Measurements from ENCODE around the gene CDC37L1.
"Not testable (repeated sequence)": the region's sequence is repeated elsewhere in the genome, so short reads cannot be mapped to it uniquely, and the experiment has no call there.

CDC37L1 gene

DNA sequence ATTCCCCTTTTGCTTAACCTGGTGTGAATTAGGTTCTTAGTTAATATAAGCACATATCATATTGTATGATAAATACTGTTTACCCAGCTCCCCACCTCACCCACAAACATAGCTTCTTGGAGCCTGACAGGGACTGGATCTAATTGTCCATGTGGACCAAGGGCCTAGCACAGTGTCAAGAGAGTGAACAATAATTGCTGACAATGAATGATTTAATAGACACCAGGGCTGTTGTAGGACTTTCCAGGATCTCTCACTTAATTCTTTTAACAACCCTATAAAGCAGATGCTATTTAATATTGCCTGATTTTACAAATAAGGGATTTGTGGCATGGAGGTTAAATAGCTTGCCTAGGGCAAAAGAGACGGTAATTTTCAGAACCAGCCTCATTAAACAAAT, 36.8 kb downstream of the CDC37L1 start:
- DNase-seq: no peak

DNA sequence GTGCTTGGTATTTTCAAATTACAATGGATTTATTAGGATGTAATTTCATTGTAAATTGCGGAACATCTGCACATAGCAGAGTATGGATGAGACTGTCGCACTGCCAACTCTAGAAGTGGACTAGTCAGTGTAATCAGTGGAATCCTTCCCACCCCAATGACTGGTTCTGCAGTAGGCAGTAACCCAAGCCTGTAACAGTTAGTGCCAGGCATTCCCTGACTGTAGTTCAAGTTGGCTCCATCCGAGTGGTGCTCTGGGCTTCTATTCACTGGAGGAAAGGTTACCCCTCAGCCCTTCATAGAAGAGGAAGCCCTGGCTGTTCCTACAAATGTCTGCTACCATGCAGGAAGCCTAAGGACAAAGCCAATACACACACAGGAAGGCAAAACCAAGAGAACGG, 38.4 kb downstream of the CDC37L1 start:
- DNase-seq: no peak

DNA sequence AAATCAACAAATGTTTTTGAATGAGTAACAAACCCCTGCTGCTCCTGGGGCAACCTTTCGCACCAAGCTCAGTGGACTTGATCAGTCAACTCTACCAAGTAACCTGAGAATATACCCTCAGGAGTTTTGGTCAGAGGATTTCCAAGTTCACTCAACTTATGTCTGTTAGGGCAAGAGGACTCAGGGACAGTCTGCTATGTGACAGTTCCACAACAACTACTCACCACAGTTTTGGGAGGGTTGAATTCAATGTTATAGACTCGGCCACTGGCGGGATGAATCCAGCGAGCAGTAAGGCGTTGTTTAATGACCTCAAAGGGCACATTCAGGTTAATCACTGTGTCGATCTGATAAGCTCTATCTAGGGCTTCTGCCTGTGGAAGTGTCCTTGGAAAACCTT, 39.5 kb downstream of the CDC37L1 start:
- no peak for DNase-seq

DNA sequence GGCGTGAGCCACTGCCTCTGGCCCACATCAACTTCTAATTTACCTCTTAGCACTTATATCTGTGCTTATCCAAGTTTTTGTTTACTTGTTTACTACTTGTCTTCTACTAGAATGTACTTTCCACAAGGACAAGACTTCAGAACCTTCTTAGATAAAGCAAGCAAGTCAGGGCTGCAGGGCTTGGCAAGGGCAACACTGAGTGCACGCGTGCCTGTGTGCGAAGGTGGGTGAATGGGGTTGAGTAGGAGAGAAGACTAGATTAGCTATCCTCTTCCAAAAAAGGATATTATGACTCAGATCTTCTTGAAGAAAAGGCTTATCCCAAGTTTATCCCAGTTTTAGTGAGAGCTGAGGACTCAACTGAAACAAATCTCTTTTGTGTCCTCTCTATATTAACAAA, 42.4 kb downstream of the CDC37L1 start:
- DNase-seq: no peak

DNA sequence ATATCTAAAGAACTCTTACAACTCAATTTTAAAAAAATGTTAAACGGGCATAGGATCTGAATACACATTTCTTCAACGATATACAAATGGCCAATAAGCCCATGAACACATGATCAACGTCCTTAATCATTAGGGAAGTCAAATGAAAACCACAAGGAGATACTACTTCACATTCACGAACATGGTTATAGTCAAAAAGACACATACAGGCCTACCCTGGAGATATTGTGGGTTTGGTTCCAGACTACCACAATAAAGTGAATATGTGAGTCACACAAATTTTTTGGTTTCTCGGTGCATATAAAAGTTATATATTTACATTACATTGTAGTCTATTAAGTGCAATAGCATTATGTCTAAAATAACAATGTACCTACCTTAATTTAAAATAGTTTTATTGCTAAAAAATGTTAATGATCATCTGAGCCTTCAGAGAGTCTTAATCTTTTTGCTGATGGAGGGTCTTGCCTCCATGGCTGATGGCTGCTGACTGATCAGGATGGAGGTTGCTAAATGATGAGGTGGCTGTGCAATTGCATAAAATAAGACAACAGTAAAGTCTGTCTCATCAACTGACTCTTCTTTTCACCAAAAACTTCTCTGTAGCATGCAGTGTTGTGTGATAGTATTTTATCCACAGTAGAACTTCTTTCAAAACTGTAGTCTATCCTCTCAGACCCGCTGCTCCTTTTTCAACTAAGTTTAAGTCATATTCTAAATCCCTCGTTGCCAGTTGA, 46.5 kb downstream of the CDC37L1 start:
- DNase-seq: no peak

DNA sequence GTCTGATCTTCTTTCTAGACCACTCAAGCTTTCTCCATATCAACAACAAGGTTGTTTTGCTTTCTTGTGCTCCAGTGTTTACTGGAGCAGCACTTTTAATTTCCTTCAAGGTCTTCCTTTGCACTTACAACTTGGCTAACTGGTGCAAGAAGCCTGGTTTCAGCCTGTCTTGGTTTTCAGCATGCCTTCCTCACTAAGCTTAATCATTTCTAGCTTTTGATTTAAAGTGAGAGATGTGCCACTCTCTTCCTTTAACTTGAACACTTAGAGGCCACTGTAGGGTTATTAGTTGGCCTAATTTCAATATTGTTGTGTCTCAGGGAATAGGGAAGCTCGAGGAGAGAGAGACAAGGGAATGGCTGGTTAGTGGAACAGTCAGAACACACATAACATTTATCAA, 48.2 kb downstream of the CDC37L1 start:
- no peak for DNase-seq

DNA sequence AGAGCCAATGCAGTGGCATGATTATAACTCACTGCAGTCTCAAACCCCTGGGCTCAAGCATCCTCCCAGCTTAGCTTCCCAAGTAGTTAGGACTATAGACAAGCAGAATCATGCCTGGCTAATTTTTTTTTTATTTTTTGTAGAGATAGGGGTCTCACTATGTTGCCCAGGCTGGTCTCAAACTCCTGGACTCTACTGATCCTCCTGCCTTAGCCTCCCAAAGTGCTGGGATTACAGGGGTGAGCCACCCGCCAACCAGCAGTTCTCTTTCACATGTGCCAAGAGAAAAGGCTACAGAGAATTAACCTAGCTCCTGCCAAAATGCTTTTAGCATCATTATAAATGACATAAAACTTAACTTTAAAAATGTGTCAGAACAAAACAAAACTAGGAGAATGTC, 53.5 kb downstream of the CDC37L1 start:
- DNase-seq: no peak

DNA sequence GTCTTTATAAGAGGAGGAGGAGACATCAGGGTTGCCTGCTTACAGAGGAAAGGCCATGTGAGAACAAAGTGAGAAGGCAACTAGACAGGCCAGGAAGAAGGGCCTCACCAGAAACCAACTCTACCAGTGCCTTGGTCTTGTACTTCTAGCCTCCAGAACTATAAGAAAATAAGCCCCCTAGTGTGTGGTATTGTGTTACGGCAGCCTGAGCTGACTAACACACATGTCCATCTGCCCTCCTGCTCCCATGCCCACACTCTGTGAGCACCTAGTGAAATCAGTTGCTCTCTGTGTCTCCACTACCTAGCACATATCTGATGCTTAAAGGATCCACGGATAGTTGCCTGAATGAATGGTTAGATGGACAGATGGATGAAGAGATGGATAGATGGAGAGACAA, 54.8 kb downstream of the CDC37L1 start:
- no peak for DNase-seq

DNA sequence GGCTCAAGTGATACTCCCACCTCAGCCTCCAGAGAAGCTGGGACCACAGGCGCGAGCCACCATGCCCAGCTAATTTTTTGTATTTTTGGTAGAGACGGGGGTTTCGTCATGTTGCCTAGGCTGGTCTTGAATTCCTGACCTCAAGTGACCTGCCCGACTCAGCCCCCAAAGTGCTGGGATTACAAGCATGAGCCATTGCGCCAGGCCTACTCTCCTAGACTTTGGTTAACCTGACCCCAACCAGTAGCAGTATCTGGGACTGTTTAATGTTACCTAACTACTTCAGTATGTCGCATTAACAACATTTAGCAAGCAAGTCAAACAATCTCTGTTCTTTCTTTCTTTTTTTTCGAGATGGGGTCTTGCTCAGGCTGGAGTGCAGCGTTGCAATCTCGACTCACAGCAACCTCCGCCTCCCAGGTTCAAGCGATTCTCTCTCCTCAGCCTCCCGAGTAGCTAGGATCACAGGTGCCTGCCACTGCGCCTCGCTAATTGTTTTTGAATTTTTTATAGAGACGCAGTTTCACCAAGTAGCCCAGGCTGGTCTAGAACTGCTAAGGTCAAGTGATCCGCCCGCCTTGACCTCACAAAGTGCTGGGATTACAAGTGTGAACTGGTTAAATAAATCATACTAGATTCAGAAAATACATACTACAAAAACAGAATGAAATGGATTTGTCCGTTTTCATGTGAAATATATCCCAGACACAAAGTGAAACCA, 59.7 kb downstream of the CDC37L1 start:
- no peak for DNase-seq

DNA sequence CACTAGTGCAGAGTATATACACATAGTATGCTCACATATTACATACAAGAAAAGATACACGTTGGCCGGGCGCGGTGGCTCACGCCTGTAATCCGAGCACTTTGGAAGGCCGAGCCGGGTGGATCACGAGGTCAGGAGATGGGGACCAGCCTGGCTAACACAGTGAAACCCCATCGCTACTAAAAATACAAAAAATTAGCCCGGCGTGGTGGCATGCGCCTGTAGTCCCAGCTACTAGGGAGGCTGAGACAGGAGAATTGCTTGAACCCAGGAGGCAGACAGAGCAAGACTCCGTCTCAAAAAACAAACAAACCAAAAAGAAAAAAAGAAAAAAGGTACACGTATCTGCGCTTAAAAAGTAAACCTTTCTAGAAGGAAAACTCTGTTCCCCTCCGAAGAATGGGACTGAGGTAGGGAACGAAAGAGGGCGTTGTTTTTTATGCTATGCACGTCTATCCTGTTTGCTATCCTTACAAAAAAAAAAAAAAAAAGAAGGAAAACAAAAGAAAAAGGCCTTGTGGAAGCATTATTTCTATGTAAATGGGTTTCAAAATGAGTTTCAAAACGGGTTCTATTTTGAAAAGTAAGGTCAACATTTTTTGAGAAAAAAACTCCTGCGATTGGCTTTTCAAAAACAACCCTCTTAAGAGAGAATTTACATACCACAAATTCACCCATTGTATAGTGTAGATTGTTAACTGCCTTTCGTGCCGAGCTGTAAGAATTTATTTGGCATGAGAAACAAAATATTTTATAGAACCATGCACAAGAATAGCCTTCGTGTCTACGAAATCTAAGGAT, 60.4 kb downstream of the CDC37L1 start:
- no peak for DNase-seq

DNA sequence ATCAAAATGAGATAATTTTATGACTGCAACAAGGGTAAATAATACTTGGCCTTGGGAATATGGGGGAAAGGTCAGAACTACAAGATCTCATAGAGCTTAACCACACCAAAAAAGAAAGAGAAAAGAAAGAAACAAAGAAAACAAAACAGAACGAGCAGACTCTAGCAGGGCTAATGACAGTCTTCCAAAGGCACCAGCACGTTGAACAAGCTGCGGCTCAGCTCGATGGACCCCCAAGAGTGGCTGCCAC, 60.9 kb downstream of the CDC37L1 start:
- DNase-seq: peak in 1 of 2 donors; percentile 15

DNA sequence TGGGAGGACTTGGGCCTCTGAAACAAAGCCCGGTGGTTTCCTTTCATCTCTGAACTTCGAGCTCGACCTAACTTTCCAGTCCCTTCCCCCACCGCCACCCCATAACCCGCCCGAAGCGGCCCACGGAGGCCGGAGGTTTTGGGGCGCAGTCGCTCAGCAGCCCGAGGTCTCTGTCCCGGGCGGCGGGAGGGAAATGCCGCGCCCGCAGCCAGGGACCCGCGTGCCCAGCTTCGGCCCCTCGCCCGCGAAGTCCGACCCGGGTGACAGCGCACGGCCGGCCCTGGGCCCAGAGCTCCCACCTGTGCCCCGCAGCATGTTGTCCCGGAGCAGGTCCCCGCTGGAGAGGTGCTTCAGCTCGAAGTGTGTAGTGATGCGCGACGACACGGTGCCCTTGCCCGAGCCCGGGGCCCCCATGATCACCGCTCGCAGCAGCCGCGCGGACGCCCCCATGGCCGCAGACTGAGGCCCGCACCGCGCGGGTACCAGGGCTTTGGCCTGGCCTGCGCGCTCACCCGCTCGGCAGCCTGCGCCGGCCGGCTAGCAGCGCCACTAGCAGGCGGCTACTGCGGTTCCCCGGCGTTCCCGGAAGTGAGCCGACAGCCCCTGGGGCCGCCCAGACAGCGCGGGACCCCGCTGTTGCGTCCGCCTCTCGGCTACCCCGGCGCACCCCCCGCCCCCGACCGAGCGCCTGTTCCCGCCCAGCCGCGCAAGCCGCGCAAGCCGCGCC, 61.4 kb downstream of the CDC37L1 start, which contains the start of gene AK3:
AK3 (minus strand) TSS at position 565 of the 727 bp plus-strand sequence; CDS start at position 450, 115 bp downstream.
- peak; percentile 65 to 74 for DNase-seq

DNA sequence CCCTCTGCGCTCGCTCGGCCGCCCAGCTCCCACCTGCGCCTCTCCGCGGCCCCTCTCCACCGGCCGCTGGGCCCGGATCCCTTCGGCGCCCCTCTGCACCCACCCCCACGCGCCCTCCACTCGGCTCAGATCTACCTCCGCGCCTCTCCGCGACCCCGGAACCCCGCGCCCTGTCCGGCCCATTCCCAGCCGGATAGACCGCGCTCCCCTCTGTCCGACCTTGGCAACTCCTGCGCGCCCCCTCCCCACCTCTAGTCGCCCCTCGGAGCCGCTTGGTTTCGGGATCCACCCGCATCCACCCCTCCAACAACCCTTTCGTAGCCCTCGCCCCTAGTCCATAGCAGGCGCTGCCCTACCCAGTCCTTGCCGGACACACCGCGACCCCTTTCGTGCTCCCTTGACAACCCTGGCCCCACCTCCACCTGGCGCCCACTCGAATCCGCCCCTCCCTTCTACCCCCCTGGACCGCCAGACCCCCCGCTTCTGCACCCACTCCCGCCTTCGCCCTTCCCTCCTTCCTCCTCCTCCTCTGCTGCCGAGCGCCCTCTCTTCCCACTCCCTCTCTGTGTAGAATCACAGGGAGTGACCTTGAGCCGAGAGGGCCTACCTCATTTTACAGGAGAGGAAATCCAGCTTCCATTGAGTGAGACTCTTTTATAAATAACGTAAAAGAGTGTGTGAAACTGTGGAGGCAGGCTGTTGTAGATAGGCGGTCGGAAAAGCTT, 62.2 kb downstream of the CDC37L1 start:
- DNase-seq: peak; percentile 30 to 40

DNA sequence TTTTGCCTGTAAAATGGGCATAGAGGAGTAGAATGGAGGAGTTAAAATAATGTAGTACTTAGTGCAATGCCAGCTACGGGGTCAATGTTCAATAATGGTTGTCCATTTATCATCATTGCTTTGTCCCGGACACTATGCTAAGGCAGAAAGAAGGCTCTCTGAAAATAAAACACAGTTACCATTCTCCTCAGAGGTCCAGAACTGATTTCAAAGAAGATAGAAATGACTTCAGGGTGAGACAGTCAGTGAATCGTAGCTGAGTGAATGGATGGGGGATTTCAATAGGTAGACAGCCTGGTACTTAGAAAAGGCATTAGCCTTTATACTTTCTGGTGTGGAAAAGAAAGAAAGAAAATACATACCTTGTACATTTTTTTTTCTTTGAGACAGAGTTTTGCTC, 62.9 kb downstream of the CDC37L1 start:
- no peak for DNase-seq

DNA sequence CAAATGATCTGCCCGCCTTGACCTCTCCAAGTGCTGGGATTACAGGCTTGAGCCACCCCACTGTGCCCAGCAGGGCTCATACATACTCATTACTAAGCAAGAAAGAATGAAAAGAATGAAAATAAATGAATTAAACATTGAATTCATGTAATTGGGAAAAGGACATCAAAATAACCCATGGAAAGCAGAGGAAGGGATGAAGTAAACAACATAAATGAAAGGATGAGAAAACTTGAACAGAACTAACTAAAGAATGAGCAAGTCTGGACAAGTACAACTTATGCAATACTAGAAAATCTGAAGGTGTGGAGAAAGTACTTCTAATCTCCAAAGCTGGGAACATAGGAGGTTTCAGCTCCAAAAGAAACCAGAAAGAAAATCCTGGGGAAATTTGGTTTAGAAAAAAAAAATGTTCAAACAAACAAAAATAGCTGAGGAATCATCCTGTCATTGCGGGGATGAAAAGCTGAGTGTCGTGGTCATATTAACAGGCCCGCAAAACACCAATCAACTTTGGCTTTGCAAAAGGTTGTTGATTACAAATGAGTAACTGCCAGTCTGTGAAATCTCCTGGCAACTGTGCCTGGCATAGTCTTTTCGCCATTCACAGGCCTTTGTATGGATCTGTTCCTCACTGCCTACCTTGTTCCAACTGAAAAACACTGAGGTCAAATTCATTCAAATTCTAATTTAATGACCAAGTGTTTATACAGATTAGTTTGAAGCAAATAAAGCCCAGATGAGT, 63.9 kb downstream of the CDC37L1 start:
- DNase-seq: no peak

DNA sequence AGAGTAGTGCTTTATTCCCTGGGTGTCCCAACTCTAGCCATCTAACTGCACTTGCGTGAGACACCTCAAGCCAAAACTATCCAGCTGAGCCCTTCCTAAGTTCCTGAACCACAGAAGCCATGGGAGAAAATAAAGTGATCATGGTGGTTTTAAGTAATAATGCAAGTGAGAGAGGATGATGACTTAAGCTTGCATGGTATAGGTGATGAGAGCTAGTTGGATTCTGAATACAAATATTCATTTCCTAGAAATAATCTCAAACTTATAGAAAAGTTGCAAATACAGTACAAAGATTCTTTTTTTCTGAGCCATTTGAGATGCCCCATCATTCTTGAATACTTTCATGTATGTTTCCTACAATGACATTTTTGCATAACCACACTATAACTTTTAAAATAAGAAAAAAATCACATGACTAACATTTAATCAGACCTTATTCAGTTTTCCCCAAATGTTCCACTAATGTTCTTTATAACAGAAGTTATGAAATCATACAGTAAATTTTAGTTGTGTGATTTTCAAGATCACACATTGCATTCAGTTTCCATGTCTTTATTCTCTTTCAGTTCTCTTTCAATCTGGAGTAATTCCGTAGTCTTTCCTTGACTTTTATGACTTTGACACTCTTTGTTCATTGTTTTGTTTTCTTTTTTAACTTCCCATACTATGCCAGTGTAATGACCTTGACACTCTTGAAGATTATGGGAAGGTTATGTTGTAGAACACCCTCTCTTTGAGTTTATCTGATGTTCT, 67.1 kb downstream of the CDC37L1 start:
- DNase-seq: no peak

DNA sequence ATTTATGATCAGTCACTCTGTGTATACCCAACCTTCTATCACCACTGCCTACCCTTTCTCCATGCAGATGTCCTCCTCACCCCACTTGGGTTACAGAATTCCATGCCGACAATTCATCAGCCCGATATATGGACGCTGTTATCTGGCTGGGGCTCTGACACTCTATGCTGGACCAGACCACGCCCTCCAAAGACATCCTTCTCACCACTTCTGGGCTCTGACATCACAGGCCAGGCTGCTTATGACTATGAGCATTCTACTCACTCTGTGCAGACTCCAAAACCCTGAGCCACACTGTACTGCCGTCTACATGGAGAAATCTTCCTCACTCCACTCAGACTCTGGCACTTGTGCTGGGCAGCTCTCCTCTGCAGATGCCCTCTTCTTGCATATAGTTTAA, 69.2 kb downstream of the CDC37L1 start:
- no peak for DNase-seq

DNA sequence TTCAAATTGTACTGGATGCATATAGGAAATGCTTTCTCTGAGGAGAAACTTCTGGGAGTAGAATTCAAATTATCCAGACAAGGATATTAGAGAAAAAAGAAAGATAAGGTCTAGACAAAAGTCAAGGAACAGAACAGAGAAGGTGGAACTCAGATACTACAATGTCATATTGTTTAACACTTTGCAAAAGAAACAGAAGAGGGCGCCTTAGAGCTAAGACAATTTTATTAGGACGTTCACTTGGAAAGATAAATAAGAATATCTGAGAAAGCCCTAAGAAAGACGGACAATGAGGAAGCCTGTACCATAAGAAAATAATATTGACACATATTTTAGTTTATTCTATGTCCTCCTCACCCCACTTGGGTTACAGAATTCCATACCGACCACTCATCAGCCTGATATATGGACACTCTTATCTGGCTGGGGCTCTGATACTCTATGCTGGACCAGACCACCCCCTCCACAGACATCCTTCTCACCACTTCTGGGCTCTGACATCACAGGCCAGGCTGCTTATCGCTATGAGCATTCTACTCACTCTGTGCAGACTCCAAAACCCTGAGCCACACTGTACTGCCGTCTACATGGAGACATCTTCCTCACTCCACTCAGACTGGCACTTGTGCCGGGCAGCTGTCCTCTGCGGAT, 70.8 kb downstream of the CDC37L1 start:
- DNase-seq: peak in 1 of 2 donors; percentile 35

DNA sequence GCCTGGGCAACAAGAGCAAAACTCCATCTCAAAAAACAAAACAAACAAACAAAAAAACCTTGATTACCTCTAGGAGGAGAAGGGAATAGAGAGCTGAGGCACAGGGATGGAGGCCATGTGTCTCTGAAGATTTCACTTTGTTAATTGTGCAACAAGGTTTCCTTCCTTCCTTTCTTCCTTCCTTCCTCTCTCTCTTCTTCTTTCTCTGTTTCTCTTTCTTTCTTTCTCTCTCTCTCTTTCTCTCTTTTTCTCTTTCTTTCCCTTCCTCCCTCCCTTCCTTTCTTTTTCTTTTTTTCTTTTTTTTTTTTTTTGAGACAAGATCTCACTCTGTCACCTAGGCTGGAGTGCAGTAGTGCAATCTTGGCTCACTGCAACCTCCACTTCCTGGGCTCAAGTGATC, 75.2 kb downstream of the CDC37L1 start:
- DNase-seq: not testable (repeated sequence)

DNA sequence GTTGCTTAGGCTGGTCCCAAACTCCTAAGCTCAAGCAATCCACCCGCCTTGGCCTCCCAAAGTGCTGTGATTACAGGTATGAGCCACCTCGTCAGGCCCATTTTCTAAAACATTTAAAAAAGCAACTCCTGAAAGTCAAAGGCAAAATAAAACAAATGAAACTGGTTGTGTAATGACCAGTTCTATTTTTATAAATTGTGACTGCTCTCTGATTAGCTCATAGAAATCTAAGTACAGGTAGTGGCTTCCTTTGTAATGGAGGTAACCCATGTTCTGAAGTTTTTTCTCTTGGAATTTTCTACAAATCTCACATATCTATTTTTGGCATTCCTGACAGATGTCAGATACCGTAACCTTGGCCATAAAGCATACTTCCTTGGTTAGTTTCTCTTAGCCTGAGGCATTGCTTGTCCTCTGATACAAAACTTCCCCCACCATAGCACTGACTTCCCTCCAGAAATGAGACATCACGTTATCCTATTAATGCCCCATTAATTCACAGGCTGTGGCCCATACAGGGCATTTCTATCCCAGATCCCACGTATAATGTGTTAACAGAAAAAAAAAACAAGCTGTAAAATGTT, 75.7 kb downstream of the CDC37L1 start:
- DNase-seq: no peak
